GM12864 (cell line): ENCODE results near the gene FILIP1L.
A peak's percentile ranks its signal among the peaks of the same experiment; 100 is the strongest.
"Not testable (repeated sequence)": the region's sequence is repeated elsewhere in the genome, so short reads cannot be mapped to it uniquely, and the experiment has no call there.

Source experiments
- DNase-seq: peaks from one replicate; pipeline ENCODE4 v3.0.0-alpha.2; 2011; ENCODE audit warnings: low read depth
- H3K4me3 ChIP-seq: 2 replicates; pipeline ENCODE4 v1.5.1; 2011; ENCODE audit warnings: mild to moderate bottlenecking, low read depth, low read length, control low read depth
- TF ChIP-seq, protein P1 (sequence below): IDR thresholded peaks from 2 replicates; pipeline ENCODE4 v1.5.1; 2011; ENCODE audit warnings: low read depth, mild to moderate bottlenecking, moderate library complexity, low read length, control low read depth, inconsistent platforms; ENCODE audit errors: missing control alignments

The FILIP1L gene

GRCh38 chr3:99846477-99847160 lies 267.7 kb downstream of the FILIP1L start:
- DNase-seq, result no peak
- TF ChIP-seq, protein P1, sequence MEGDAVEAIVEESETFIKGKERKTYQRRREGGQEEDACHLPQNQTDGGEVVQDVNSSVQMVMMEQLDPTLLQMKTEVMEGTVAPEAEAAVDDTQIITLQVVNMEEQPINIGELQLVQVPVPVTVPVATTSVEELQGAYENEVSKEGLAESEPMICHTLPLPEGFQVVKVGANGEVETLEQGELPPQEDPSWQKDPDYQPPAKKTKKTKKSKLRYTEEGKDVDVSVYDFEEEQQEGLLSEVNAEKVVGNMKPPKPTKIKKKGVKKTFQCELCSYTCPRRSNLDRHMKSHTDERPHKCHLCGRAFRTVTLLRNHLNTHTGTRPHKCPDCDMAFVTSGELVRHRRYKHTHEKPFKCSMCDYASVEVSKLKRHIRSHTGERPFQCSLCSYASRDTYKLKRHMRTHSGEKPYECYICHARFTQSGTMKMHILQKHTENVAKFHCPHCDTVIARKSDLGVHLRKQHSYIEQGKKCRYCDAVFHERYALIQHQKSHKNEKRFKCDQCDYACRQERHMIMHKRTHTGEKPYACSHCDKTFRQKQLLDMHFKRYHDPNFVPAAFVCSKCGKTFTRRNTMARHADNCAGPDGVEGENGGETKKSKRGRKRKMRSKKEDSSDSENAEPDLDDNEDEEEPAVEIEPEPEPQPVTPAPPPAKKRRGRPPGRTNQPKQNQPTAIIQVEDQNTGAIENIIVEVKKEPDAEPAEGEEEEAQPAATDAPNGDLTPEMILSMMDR, result no peak
- H3K4me3 ChIP-seq, result no peak overlapping the region

DNA sequence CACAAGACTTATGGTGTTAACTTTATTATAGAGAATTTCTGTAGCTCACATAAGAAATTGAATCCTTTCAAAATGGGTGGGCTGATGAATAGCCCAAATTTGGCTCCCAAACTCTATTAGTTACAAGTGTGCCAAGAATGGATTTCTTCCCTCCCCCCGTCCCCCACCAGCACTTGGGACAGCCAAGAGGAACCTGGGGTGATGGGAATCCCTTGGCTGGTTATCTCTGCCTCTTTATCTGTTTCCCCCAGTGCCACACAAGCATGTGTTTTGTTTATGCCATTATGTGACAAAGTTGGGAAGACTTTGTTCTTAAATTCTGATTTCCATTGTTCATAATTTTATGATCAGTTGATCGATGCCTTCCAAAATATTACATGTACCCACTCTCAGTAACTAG lies 268.3 kb downstream of the FILIP1L start:
- TF ChIP-seq, protein P1, result no peak
- no peak overlapping the region for H3K4me3 ChIP-seq
- DNase-seq, result no peak

DNA sequence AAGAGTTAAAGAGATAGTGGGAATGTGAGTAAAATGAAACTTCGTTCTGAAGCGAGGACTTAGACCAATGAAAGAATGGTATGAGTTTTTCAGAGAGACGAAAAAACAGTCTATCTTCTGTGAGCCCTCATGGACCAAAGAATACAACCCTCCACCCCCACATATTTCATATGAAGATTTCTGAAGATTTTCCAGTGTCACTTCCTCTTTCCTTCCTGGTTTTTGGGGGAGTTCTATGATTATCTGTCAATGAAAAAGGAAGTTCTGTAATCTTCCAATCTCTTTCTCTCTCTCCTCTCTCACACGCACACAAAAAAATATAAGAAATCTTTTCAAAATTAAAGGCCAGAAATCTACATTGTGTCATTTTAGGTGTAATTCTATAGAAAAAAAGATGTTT lies 269.0 kb downstream of the FILIP1L start:
- no peak overlapping the region for H3K4me3 ChIP-seq
- no peak for DNase-seq
- TF ChIP-seq, protein P1, result no peak

- TF ChIP-seq, protein P1, result no peak
- no peak for DNase-seq
- H3K4me3 ChIP-seq, result no peak overlapping the region
Observed at GRCh38 chr3:99843590-99844258, 270.6 kb downstream of the FILIP1L start.

DNA sequence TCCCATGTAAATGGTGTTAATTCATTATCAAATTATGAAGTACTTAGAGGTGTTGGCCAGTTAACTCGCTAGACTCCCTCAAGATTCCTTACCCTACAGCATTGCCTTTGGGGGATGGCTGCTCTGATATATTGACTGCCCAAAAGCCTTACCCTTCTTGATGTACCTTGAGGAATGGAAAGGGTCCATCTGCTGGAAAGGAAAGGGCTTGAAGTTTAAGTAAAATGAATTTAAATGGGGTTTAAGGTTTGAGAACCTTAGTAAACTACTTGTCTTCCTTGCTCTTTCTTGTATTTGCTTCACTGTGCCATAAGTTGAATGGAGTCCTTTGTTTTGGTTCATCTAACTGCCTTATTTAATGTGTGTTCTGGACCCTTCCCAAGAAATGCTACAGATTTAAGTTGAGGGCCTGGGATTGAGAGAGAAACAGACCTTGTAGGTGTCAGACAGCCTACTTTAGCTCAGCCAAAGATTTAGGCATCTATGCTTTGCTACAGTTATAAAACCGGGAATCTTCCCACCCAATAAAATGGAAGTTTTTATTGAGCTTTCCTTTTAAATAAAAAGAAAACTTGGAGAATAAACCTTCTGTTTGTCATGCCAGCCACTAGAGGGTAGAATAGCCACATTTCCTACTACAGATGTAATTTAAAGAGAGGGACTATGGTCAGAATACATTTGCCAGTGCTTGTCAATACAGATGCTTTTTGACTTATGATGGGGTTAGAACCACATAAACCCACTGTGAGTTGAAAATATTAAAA lies 271.3 kb downstream of the FILIP1L start:
- TF ChIP-seq, protein P1, result peak; percentile 41
- H3K4me3 ChIP-seq, result no peak overlapping the region
- DNase-seq, result no peak

GRCh38 chr3:99841949-99842348 lies 272.4 kb downstream of the FILIP1L start:
- not testable (repeated sequence) for DNase-seq, H3K4me3 ChIP-seq

DNA sequence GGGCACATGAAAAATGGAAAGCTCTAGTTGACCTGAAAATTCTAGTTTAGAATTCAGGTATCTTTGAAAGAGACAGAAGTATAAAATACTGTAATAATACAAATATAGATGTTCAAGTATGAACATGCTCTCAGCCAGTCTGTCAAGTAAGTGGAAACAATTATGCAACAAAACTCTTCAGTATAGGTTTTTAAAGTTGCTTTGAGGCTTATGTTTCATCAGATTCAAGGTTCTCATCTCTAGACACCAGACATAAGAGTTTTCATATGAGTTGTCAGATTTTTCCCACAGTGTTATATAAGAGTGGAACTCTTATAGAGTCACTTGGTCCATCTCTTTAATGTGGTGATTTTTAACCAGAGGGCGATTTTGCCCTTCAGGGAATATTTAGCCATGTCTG lies 274.7 kb downstream of the FILIP1L start:
- no peak overlapping the region for H3K4me3 ChIP-seq
- no peak for DNase-seq
- TF ChIP-seq, protein P1, result no peak
